K562 (cell line): ENCODE measurements around the gene ERICH6. TPM values are rescaled to one million over a fixed set of nuclear protein-coding genes. Genes with fewer than 3 reads are reported as not detected.

Experiments used
- ATAC-seq: fragments of 200-7000 bp; cut with Tn5 transposase; 3 replicates; pipeline ENCODE4 v1.9.1; 2020; ENCODE audit warnings: moderate library complexity
- BruUV-seq: library from RNA; stranded (reverse); fragments of 400-500 nt; replicated peaks from 2 replicates; lab custom pipeline; 2021; lab: Mats Ljungman, UMichigan
- CTCF ChIA-PET: fragments of 300-600 bp; formaldehyde crosslinking; extraction: SDS; loops from one replicate; lab custom pipeline; 2021; ENCODE audit warnings: low intra/inter-chr PET ratio; lab: Yijun Ruan, JAX
- POLR2A ChIA-PET: fragments of 300-600, 350-650 bp; sonication (Branson Sonifier 250); formaldehyde crosslinking; extraction: SDS; loops from one replicate; lab custom pipeline; 2021; ENCODE audit warnings: antibody characterized with exemption, inconsistent platforms; lab: Yijun Ruan, JAX
- DNase-seq, 4 experiments: peaks; one replicate each; pipeline versions ENCODE4 v3.0.0 to v3.0.0-alpha.2; 2011 to 2018; ENCODE audit warnings: low spot score in 3 of 4, mixed read lengths in 3 of 4; ENCODE audit errors: extremely low read depth in 1 of 4
- FAIRE-seq: peaks from 2 replicates; lab custom pipeline; 2011; peaks lifted over from hg19 to GRCh38; lab: Jason Lieb, UNC
- H2AFZ ChIP-seq: 2 replicates; pipeline ENCODE4 v1.6.0; 2011; ENCODE audit warnings: low read depth, low read length, control low read depth, inconsistent platforms
- H3K27ac ChIP-seq: fragments of 200-600 bp; 3 replicates; pipeline ENCODE4 v1.8.0; 2011; ENCODE audit warnings: low read depth, mild to moderate bottlenecking, control low read depth, inconsistent platforms, low read length, moderate library complexity, mixed read lengths; ENCODE audit errors: extremely low read depth
- H3K27me3 ChIP-seq, 2 experiments: fragments of 300-600 bp in 1 of 2; 2 replicates in 1 of 2; 3 replicates in 1 of 2; pipeline versions ENCODE4 v1.6.0 to v1.8.0; 2011; ENCODE audit warnings: inconsistent platforms in 2 of 2, low read length in 2 of 2, mild to moderate bottlenecking in 1 of 2, mixed read lengths in 1 of 2, moderate library complexity in 1 of 2; ENCODE audit not compliant: control insufficient read depth in 2 of 2, insufficient read depth in 2 of 2
- H3K36me3 ChIP-seq: fragments of 300-600 bp; 3 replicates; pipeline ENCODE4 v1.8.0; 2011; ENCODE audit warnings: mild to moderate bottlenecking, low read length, inconsistent platforms; ENCODE audit not compliant: control insufficient read depth, insufficient read depth
- H3K4me1 ChIP-seq, 2 experiments: fragments of 200-600 bp in 1 of 2; replicated peaks in 1 of 2; 2 replicates in 1 of 2; 3 replicates in 1 of 2; pipeline versions ENCODE4 v1.5.1 to v1.8.0; 2011; ENCODE audit warnings: inconsistent platforms in 2 of 2, low read length in 2 of 2, mild to moderate bottlenecking in 1 of 2, mixed read lengths in 1 of 2, moderate library complexity in 1 of 2; ENCODE audit not compliant: control insufficient read depth in 2 of 2, insufficient read depth in 2 of 2
- H3K4me2 ChIP-seq: 2 replicates; pipeline ENCODE4 v1.6.1; 2011; ENCODE audit warnings: low read length, control low read depth, inconsistent platforms, mixed read lengths; ENCODE audit not compliant: insufficient read depth
- H3K4me3 ChIP-seq: fragments of 200-600 bp; sonication (generic), shearing (Covaris generic); 2 replicates; pipeline ENCODE4 v1.5.1; 2016; ENCODE audit warnings: control low read depth, inconsistent platforms
- H3K79me2 ChIP-seq: fragments of 200-600 bp; 3 replicates; pipeline ENCODE4 v1.8.0; 2011; ENCODE audit warnings: low read length, inconsistent platforms; ENCODE audit not compliant: control insufficient read depth, insufficient read depth
- H3K9ac ChIP-seq, 2 experiments: 2 replicates each; pipeline versions ENCODE4 v1.6.0 to v1.6.1; 2011; ENCODE audit warnings: low read depth in 2 of 2, low read length in 2 of 2, control low read depth in 1 of 2, inconsistent platforms in 1 of 2, mild to moderate bottlenecking in 1 of 2, mixed read lengths in 1 of 2; ENCODE audit not compliant: insufficient read depth in 1 of 2
- H3K9me1 ChIP-seq: one replicate; pipeline ENCODE4 v1.6.0; 2011; ENCODE audit warnings: inconsistent platforms, mild to moderate bottlenecking, low read length, moderate library complexity; ENCODE audit not compliant: control insufficient read depth, insufficient read depth
- H3K9me3 ChIP-seq: replicated peaks from 2 replicates; pipeline ENCODE4 v1.5.1; 2011; ENCODE audit warnings: low read depth, low read length, inconsistent platforms; ENCODE audit not compliant: control insufficient read depth, insufficient read depth
- H4K20me1 ChIP-seq: replicated peaks from 2 replicates; pipeline ENCODE4 v1.6.1; 2011; ENCODE audit warnings: low read length, inconsistent platforms, mixed read lengths; ENCODE audit not compliant: control insufficient read depth, insufficient read depth
- ARID4B ChIP-seq: sonication (generic); formaldehyde crosslinking; IDR thresholded peaks from 2 replicates; pipeline ENCODE4 v1.8.0; 2022; ENCODE audit warnings: mild to moderate bottlenecking, missing genetic modification reagents
- EZH2 ChIP-seq: IDR thresholded peaks from 2 replicates; pipeline ENCODE4 v1.6.1; 2012; ENCODE audit warnings: low read depth, mild to moderate bottlenecking, inconsistent platforms, low read length, borderline replicate concordance
- L3MBTL2 ChIP-seq: fragments of 450-650 bp; IDR thresholded peaks from 2 replicates; pipeline ENCODE4 v1.6.1; 2016; ENCODE audit warnings: mild to moderate bottlenecking, moderate library complexity
- MYBL2 ChIP-seq, 2 experiments: fragments of 450-650 bp in 1 of 2; sonication (generic) in 1 of 2; formaldehyde crosslinking in 1 of 2; IDR thresholded peaks; 2 replicates each; pipeline versions ENCODE4 v1.6.1 to v1.8.1; 2017 to 2022; ENCODE audit warnings: borderline replicate concordance in 1 of 2, inconsistent platforms in 1 of 2, low read depth in 1 of 2, mild to moderate bottlenecking in 1 of 2, missing genetic modification reagents in 1 of 2, moderate library complexity in 1 of 2
- NUFIP1 ChIP-seq: fragments of 450-650 bp; IDR thresholded peaks from 2 replicates; pipeline ENCODE4 v1.6.1; 2018; ENCODE audit not compliant: partially characterized antibody
- PATZ1 ChIP-seq: fragments of 250-450 bp; sonication (Bioruptor Pico); IDR thresholded peaks from 2 replicates; pipeline ENCODE4 v1.5.0; 2020; ENCODE audit warnings: mild to moderate bottlenecking, borderline replicate concordance
- PURB ChIP-seq: sonication (generic); formaldehyde crosslinking; IDR thresholded peaks from 2 replicates; pipeline ENCODE4 v1.9.0; 2021; ENCODE audit warnings: low read depth, mild to moderate bottlenecking, missing genetic modification reagents
- RBM34 ChIP-seq: fragments of 200-400 bp; formaldehyde crosslinking; IDR thresholded peaks from 2 replicates; pipeline ENCODE4 v1.6.1; 2018; ENCODE audit warnings: low read length, borderline replicate concordance; ENCODE audit not compliant: insufficient read depth
- SPI1 ChIP-seq: IDR thresholded peaks from 2 replicates; pipeline ENCODE4 v1.6.1; 2011; ENCODE audit warnings: low read depth, low read length, control low read depth, borderline replicate concordance
- ZFX ChIP-seq: sonication (generic); formaldehyde crosslinking; IDR thresholded peaks from 2 replicates; pipeline ENCODE4 v1.8.0; 2022; ENCODE audit warnings: mild to moderate bottlenecking, missing genetic modification reagents, moderate library complexity
- ZNF224 ChIP-seq: sonication (generic); formaldehyde crosslinking; IDR thresholded peaks from 2 replicates; pipeline ENCODE4 v1.8.0; 2022; ENCODE audit warnings: mild to moderate bottlenecking, missing genetic modification reagents
- WGBS: fragments of 100-300 bp; shearing (Covaris generic); methylation state at CpG from one replicate; pipeline ENCODE4 v1.1.6; 2016; ENCODE audit warnings: low coverage, mixed read lengths; ENCODE audit not compliant: insufficient coverage; ENCODE audit errors: missing lambda C conversion rate; 5-methylcytosine and 5-hydroxymethylcytosine counted together
- in situ Hi-C: fragments of 300-500 bp; cut with MboI; formaldehyde crosslinking; loops from 4 replicates; pipeline ENCODE4 v1.15.0; 2018; ENCODE audit warnings: inconsistent platforms, mixed read lengths
- intact Hi-C: fragments of 100-400 bp; cut with micrococcal nuclease; formaldehyde crosslinking; loops from 2 replicates; pipeline ENCODE4 v1.14.2; 2022
- polyA plus RNA-seq, 8 experiments: library from polyadenylated mRNA; depleted of rRNA in 4 of 8; stranded (reverse) in 5 of 8; unstranded in 3 of 8; fragments of >200 nt; fragmentation: Nextera tagmentation in 2 of 8; fragmentation: Illumina TruSeq in 1 of 8; extraction: Ambion mirVana in 2 of 8; extraction: Trizol in 1 of 8; gene quantifications; 2 replicates each; pipeline versions ENCODE4 v1.2.1 to v1.2.3, GENCODE V29; 2011 to 2014; ENCODE audit warnings: inconsistent platforms in 1 of 8, missing spikeins in 1 of 8
- total RNA-seq, 7 experiments: library from RNA; depleted of rRNA in 6 of 7; stranded (reverse); fragments of >200 nt in 6 of 7; fragmentation: Illumina TruSeq in 2 of 7; extraction: Trizol in 2 of 7; gene quantifications; 2 replicates each; pipeline versions ENCODE4 v1.2.1 to v1.2.3, GENCODE V29; 2011 to 2021; ENCODE audit warnings: low replicate concordance in 1 of 7

ERICH6 gene
- total and polyA plus RNA-seq, 9 of the 15 experiments (the other 6 are each of a cell fraction or from before 2014, with no cell fraction given), result not detected

- 0 out of 2 replicates have a peak, but pooled peaks have one; percentile 20 for TF ChIP-seq MYBL2 (IDR thresholded peaks at IDR 0.05; ENCODE audit: low read depth)
- no peak for TF ChIP-seq MYBL2 (CRISPR knock-in tag; IDR thresholded peaks at IDR 0.05; ENCODE audit: borderline replicate concordance)
- peak; percentile 62 for TF ChIP-seq L3MBTL2
- 0 out of 2 replicates have a peak, but pooled peaks have one; percentile 14 for TF ChIP-seq SPI1
Observed at GRCh38 chr3:150703756-150704344, at the start of gene ERICH6 (continued).

- H4K20me1 ChIP-seq, result peaks cover 12% of the 10 kb centered on the region; the same call in 1 of the 2 replicates
- H3K4me2 ChIP-seq, result peak overlapping the region; percentile 46
- ATAC-seq (no peak), DNase-seq (no peak), FAIRE-seq (no peak)
- WGBS, result 44% methylated on average over 2 of the region's 2 CpGs
- peaks cover 5 to 7% of the 10 kb centered on the region in 2 experiments; a peak in 4 of 5 replicates for H3K4me1 ChIP-seq
- peaks cover 58% of the 10 kb centered on the region for H3K36me3 ChIP-seq
- peak overlapping the region in 1 of 2 experiments; percentile 72; a peak in 1 of 4 replicates for H3K9ac ChIP-seq
- H3K4me3 ChIP-seq, result no peak overlapping the region
- H2AFZ ChIP-seq, result no peak overlapping the region
- H3K27ac ChIP-seq, result peak overlapping the region; percentile 3; the same call in 1 of the 3 replicates
- H3K27me3 ChIP-seq, result no peaks in the 10 kb centered on the region
- POLR2A ChIA-PET, result interaction anchor here (0.6 to 1.6 kb wide), 4 partner anchors 8 to 23 kb away, joined by 3 to 7 read pairs (median 3); no protein-coding TSS in a partner anchor
- BruUV-seq, result no TSS peak
- H3K79me2 ChIP-seq, result peaks cover 95% of the 10 kb centered on the region
- no peaks in the 10 kb centered on the region for H3K9me3 ChIP-seq
- intact Hi-C loops (no loop called here), in situ Hi-C loops (no loop called here)
- CTCF ChIA-PET, result no interaction called here
- H3K9me1 ChIP-seq, result no peaks in the 10 kb centered on the region
- TF ChIP-seq ZNF224 (CRISPR knock-in tag), result no peak
- no peak for TF ChIP-seq NUFIP1
- TF ChIP-seq PATZ1 (CRISPR knock-in tag), result no peak
- no peak for TF ChIP-seq RBM34
- no peak for TF ChIP-seq ARID4B (CRISPR knock-in tag)
- TF ChIP-seq EZH2, result no peak
- TF ChIP-seq ZFX (CRISPR knock-in tag), result no peak
- TF ChIP-seq PURB (CRISPR knock-in tag), result no peak
Observed at GRCh38 chr3:150751781-150752263, 48.1 kb upstream of the ERICH6 start.
